ENCODE data around the gene LPO. TPM values are rescaled to one million over a fixed set of nuclear protein-coding genes. Genes with fewer than 3 reads are reported as not detected.
A peak's percentile ranks its signal among the peaks of the same experiment; 100 is the strongest.

LPO gene
- total RNA-seq, 2 donors from 2014 or later: not detected

- H3K27ac ChIP-seq: no peak overlapping the region
- H3K9me3 ChIP-seq: no peaks in the 10 kb centered on the region
- intact Hi-C loops (cut with DNase I): no loop called here
- no peaks in the 10 kb centered on the region for H3K27me3 ChIP-seq
- no peak for DNase-seq
- no peak for TF ChIP-seq CTCF (IDR thresholded peaks at IDR 0.05)
- peaks cover 7% of the 10 kb centered on the region for H3K4me1 ChIP-seq
- H3K9ac ChIP-seq (ENCODE audit: low read depth in 2 of 2, low read length in 2 of 2): no peak overlapping the region
- no peaks in the 10 kb centered on the region for H3K36me3 ChIP-seq
- no peak overlapping the region for H3K4me3 ChIP-seq
Measured at GRCh38 chr17:58245428-58246103, 7.2 kb downstream of the LPO start.

DNA sequence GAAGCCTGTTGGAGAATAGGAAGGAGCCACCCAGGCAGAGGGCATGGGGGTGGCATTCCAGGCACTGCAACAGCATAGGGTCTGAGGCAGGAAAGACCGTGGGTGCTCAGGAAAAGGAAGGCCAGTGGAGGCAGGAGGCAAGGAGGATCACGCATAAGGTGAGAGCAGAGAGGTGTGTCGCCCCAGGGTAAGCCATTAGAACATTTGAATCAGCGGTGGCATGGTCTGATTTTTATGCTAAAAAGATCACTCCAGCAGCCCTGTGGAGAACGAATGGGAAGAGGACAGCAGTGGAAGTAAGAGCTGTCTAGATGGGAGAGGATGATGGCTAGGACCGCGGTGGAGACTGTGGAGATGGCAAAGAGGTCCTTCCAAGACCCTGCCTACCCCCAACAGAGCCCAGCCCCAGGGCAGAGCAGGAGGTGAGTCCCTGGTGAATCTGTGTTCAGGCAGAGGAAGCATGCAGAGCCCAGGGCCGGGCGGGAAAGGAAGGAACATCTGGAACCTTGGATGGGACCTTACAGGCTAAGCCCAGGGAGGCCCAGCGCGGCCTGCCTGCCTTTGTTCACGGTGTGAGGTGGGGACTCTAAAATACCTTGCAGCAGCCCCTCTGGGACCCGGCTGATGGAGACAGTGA lies 7.8 kb downstream of the LPO start:
- TF ChIP-seq CTCF (IDR thresholded peaks at IDR 0.05): no peak
- Histone ChIP-seq H3K4me3 (no peak overlapping the region), H3K4me1 (peaks cover 7% of the 10 kb centered on the region), H3K9me3 (no peaks in the 10 kb centered on the region), H3K9ac (ENCODE audit: low read depth in 2 of 2, low read length in 2 of 2) (no peak overlapping the region), H3K27me3 (no peaks in the 10 kb centered on the region), H3K27ac (no peak overlapping the region), H3K36me3 (no peaks in the 10 kb centered on the region)
- no peak for DNase-seq
- intact Hi-C loops (cut with DNase I): no loop called here

DNA sequence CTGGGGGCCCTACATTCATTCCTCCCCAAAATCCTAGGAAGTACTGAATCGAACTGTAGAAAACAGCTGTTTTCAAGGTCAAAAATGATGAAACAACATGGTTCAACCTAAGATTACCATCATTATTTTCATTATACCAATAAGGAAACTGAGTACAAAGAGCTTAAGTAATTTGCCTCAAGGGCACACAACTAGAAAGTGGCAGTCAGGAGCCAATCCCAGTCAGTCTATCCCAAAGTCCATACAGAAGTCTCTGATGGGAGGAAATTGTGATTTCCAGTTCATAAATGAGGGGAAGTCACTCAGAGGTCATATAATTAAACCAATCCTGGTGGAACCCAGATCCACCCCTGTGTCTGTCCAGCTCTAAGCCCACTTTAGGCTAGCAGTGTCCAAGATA lies 8.4 kb downstream of the LPO start:
- Histone ChIP-seq H3K27ac (no peak overlapping the region), H3K27me3 (no peaks in the 10 kb centered on the region), H3K4me1 (peaks cover 7% of the 10 kb centered on the region), H3K9me3 (no peaks in the 10 kb centered on the region), H3K4me3 (no peak overlapping the region), H3K36me3 (no peaks in the 10 kb centered on the region), H3K9ac (ENCODE audit: low read depth in 2 of 2, low read length in 2 of 2) (no peak overlapping the region)
- DNase-seq: no peak
- intact Hi-C loops (cut with DNase I): no loop called here
- TF ChIP-seq CTCF (IDR thresholded peaks at IDR 0.05): no peak

- no peaks in the 10 kb centered on the region for H3K36me3 ChIP-seq
- intact Hi-C loops (cut with DNase I): no loop called here
- no peaks in the 10 kb centered on the region for H3K9me3 ChIP-seq
- DNase-seq: no peak
- H3K27me3 ChIP-seq: no peaks in the 10 kb centered on the region
- H3K4me1 ChIP-seq: peaks cover 7% of the 10 kb centered on the region
- no peak overlapping the region for H3K9ac ChIP-seq (ENCODE audit: low read depth in 2 of 2, low read length in 2 of 2)
- TF ChIP-seq CTCF (IDR thresholded peaks at IDR 0.05): no peak
- no peak overlapping the region for H3K4me3 ChIP-seq
- H3K27ac ChIP-seq: no peak overlapping the region
Measured at GRCh38 chr17:58247511-58248363, 9.4 kb downstream of the LPO start.

- H3K9me3 ChIP-seq: no peaks in the 10 kb centered on the region
- H3K27ac ChIP-seq: no peak overlapping the region
- H3K4me1 ChIP-seq: peaks cover 7% of the 10 kb centered on the region
- DNase-seq: no peak
- H3K9ac ChIP-seq (ENCODE audit: low read depth in 2 of 2, low read length in 2 of 2): no peak overlapping the region
- intact Hi-C loops (cut with DNase I): no loop called here
- no peaks in the 10 kb centered on the region for H3K36me3 ChIP-seq
- no peaks in the 10 kb centered on the region for H3K27me3 ChIP-seq
- peak overlapping the region; percentile 37 for H3K4me3 ChIP-seq
- TF ChIP-seq CTCF (IDR thresholded peaks at IDR 0.05): no peak
Measured at GRCh38 chr17:58248955-58249269, 10.5 kb downstream of the LPO start.

All from colonic mucosa (tissue), 4 donors.